ENCODE data around the gene MMS19. TPM values are rescaled to one million over a fixed set of nuclear protein-coding genes. Genes with fewer than 3 reads are reported as not detected.

Gene MMS19, protein sequence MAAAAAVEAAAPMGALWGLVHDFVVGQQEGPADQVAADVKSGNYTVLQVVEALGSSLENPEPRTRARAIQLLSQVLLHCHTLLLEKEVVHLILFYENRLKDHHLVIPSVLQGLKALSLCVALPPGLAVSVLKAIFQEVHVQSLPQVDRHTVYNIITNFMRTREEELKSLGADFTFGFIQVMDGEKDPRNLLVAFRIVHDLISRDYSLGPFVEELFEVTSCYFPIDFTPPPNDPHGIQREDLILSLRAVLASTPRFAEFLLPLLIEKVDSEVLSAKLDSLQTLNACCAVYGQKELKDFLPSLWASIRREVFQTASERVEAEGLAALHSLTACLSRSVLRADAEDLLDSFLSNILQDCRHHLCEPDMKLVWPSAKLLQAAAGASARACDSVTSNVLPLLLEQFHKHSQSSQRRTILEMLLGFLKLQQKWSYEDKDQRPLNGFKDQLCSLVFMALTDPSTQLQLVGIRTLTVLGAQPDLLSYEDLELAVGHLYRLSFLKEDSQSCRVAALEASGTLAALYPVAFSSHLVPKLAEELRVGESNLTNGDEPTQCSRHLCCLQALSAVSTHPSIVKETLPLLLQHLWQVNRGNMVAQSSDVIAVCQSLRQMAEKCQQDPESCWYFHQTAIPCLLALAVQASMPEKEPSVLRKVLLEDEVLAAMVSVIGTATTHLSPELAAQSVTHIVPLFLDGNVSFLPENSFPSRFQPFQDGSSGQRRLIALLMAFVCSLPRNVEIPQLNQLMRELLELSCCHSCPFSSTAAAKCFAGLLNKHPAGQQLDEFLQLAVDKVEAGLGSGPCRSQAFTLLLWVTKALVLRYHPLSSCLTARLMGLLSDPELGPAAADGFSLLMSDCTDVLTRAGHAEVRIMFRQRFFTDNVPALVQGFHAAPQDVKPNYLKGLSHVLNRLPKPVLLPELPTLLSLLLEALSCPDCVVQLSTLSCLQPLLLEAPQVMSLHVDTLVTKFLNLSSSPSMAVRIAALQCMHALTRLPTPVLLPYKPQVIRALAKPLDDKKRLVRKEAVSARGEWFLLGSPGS
- 42.4 and 42.7 TPM in 2 replicates for total RNA-seq (2021)
- Bru-seq, nascent RNA = percentile 74 among the genes with signal in this experiment
- BruChase-seq, experiment 1, labeled RNA remaining after a 2-hour chase = percentile 69 among the genes with signal in this experiment
- percentile 70 among the genes with signal in this experiment for BruChase-seq, experiment 2, labeled RNA remaining after a 6-hour chase
- long read RNA-seq, transcript MMS19-209 (31 exons, 3,797 nt) = major isoform, 9 of 27 reads
- long read RNA-seq, partial matches to known transcripts = 5 of 27 reads
- long read RNA-seq, other reads (novel, unspliced or antisense) = 11 of 27 reads

DNA sequence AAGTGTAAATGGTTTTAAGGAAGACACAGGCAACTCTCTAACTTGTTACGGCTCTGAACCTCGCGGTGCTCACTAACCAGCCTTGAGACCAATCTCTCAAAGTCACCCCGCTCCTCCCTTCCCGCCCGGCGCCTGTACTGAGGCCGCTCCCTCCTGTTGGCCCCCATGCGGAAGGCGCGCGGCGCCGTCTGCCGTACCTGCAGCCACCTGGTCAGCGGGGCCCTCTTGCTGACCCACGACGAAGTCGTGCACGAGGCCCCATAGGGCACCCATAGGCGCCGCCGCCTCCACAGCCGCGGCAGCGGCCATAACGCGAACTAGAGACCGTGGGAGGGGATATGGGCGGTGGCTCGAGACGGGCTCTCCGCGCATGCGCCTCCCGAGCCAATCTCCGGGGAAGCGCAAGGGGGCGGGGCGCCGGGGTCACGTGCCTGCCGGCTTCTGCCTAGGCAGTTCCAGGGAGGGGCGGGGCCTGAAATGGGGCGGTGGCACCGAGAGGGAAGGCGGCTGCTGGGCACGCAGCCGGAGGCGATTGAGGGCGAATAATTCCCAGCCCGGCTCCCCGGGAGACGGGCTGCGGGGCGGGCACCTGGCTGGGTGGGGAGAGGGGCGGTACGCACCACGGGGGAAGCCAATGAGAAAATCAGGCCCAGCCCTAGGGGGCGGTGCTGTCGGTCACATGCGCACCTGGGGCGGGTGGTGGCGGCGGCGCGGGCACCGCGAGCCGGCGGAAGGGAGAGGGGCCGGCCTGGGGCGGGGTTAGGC is at the start of gene MMS19:
Gene MMS19, minus strand, starts transcription at position 347 of the 765 bp plus-strand sequence. Its CDS starts 38 bp downstream, at position 309.
- intact Hi-C loops (cut with micrococcal nuclease; ENCODE audit: unreplicated experiment) = loop anchor here (1.0 to 2.0 kb wide), 4 partner anchors 45 to 189 kb away; partner anchors contain the start of gene AVPI1
- TF ChIP-seq, protein P1, sequence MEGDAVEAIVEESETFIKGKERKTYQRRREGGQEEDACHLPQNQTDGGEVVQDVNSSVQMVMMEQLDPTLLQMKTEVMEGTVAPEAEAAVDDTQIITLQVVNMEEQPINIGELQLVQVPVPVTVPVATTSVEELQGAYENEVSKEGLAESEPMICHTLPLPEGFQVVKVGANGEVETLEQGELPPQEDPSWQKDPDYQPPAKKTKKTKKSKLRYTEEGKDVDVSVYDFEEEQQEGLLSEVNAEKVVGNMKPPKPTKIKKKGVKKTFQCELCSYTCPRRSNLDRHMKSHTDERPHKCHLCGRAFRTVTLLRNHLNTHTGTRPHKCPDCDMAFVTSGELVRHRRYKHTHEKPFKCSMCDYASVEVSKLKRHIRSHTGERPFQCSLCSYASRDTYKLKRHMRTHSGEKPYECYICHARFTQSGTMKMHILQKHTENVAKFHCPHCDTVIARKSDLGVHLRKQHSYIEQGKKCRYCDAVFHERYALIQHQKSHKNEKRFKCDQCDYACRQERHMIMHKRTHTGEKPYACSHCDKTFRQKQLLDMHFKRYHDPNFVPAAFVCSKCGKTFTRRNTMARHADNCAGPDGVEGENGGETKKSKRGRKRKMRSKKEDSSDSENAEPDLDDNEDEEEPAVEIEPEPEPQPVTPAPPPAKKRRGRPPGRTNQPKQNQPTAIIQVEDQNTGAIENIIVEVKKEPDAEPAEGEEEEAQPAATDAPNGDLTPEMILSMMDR (conservative IDR thresholded peaks at IDR 0.05) = no peak
- TF ChIP-seq EZH2 (IDR thresholded peaks at IDR 0.05; ENCODE audit: low read depth) = no peak
- H3K27ac ChIP-seq = peak within 1 kb of the TSS; percentile 77
- H3K4me2 ChIP-seq = peak within 1 kb of the TSS; percentile 95
- H3K27me3 ChIP-seq (ENCODE audit: insufficient read depth, low read depth) = no peaks in the 10 kb centered on the region
- H2AFZ ChIP-seq = peak within 1 kb of the TSS; percentile 95
- CTCF ChIA-PET = no interaction called here
- H4K20me1 ChIP-seq (ENCODE audit: insufficient read depth) = no peaks in the 10 kb centered on the region; the same call in 1 of the 2 replicates
- no peaks in the 10 kb centered on the region for H3K9me2 ChIP-seq (ENCODE audit: insufficient read depth)
- H3K79me2 ChIP-seq (ENCODE audit: low read depth) = peaks cover 57% of the 10 kb centered on the region
- H3F3A ChIP-seq (ENCODE audit: insufficient read depth, low read depth) = 0 out of 2 replicates have a peak, but pooled peaks cover 7% of the 10 kb centered on the region
- peak; percentile 88 to 98 for DNase-seq
- POLR2A ChIA-PET (ENCODE audit: unreplicated experiment) = interaction anchor here (0.6 to 0.9 kb wide), 4 partner anchors 32 to 771 kb away, joined by 3 to 12 read pairs (median 4); no protein-coding TSS in a partner anchor
- H3K36me3 ChIP-seq (ENCODE audit: low read depth) = no peaks in the 10 kb centered on the region
- H3K9me3 ChIP-seq (ENCODE audit: insufficient read depth, low read depth) = no peaks in the 10 kb centered on the region
- no TSS peak for BruUV-seq (replicated peaks)
- H3K4me1 ChIP-seq (replicated peaks; ENCODE audit: insufficient read depth) = peaks cover 18% of the 10 kb centered on the region
- peak within 1 kb of the TSS; percentile 82 for H3K4me3 ChIP-seq

DNA sequence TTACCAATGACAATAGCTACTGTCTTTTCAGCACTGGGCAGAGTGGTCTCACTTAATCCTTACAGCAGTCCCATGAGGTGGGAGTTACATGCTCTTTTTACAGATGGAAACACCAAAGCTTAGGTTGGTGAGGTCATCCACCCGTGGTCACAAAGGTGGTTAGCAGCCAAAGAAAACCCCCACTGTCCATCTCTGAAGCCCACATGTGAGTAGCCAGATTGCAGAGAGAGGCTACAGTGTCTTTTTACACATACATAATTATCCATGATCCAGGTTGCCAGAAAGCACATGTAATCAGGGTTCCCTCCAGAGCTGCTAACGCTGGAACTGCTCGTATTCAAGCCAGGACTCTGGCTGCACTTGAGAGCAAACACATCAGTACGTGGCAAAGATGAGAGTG is 49.7 kb upstream of the MMS19 start:
- intact Hi-C loops (cut with micrococcal nuclease; ENCODE audit: unreplicated experiment) = no loop called here
- Histone ChIP-seq H3K4me1 (replicated peaks; ENCODE audit: insufficient read depth) (peaks cover 9% of the 10 kb centered on the region), H3K9me2 (ENCODE audit: insufficient read depth) (no peaks in the 10 kb centered on the region), H3K36me3 (ENCODE audit: low read depth) (no peaks in the 10 kb centered on the region), H3K4me3 (no peak overlapping the region), H3K4me2 (no peak overlapping the region), H4K20me1 (ENCODE audit: insufficient read depth) (no peaks in the 10 kb centered on the region), H2AFZ (no peak overlapping the region), H3K79me2 (ENCODE audit: low read depth) (no peaks in the 10 kb centered on the region), H3K27ac (no peak overlapping the region), H3K9me3 (ENCODE audit: insufficient read depth, low read depth) (no peaks in the 10 kb centered on the region), H3F3A (ENCODE audit: insufficient read depth, low read depth) (peaks cover 6% of the 10 kb centered on the region), H3K27me3 (ENCODE audit: insufficient read depth, low read depth) (no peaks in the 10 kb centered on the region)
- ChIA-PET POLR2A (ENCODE audit: unreplicated experiment) (no interaction called here), CTCF (no interaction called here)
- no peak for TF ChIP-seq EZH2 (IDR thresholded peaks at IDR 0.05; ENCODE audit: low read depth)
- TF ChIP-seq, protein P1 (conservative IDR thresholded peaks at IDR 0.05) = no peak
- no peak for DNase-seq
- no TSS peak for BruUV-seq (replicated peaks)

Data from PC-9 (cell line).